Sigmoid colon (tissue), 7 donors: ENCODE data around the gene YLPM1. TPM values are rescaled to one million over a fixed set of nuclear protein-coding genes. Genes with fewer than 3 reads are reported as not detected.

Experiments used
- DNase-seq: peaks from one replicate; pipeline ENCODE4 v3.0.0-alpha.2; 2019
- H3K27ac ChIP-seq, 4 donors: fragments of 200-600 bp; sonication (generic); one replicate each; pipeline ENCODE4 v1.5.1; 2016 to 2019; ENCODE audit warnings: mild to moderate bottlenecking in 1 of 4
- H3K27me3 ChIP-seq, 3 donors: fragments of 200-600 bp; sonication (generic); one replicate each; pipeline ENCODE4 v1.5.1; 2019; ENCODE audit warnings: mild to moderate bottlenecking in 1 of 3
- H3K36me3 ChIP-seq, 4 donors: fragments of 200-600 bp; sonication (generic); one replicate each; pipeline ENCODE4 v1.5.1; 2016 to 2019
- H3K4me1 ChIP-seq, 4 donors: fragments of 200-600 bp; sonication (generic); one replicate each; pipeline ENCODE4 v1.5.1; 2017 to 2019
- H3K4me3 ChIP-seq, 4 donors: fragments of 200-600 bp; sonication (generic); one replicate each; pipeline ENCODE4 v1.5.1; 2017 to 2019; ENCODE audit warnings: mild to moderate bottlenecking in 2 of 4, moderate library complexity in 1 of 4
- H3K9me3 ChIP-seq, 4 donors: fragments of 200-600 bp in 3 of 4; sonication (generic) in 3 of 4; one replicate each; pipeline versions ENCODE4 v1.5.1 to v1.6.1; 2013 to 2019
- EP300 ChIP-seq, 4 donors: sonication (generic); formaldehyde crosslinking; IDR thresholded peaks; one replicate each; pipeline ENCODE4 v1.6.1; 2017; ENCODE audit warnings: antibody characterized with exemption in 4 of 4
- POLR2A ChIP-seq, 2 donors: fragments of 450-650 bp; IDR thresholded peaks; one replicate each; pipeline ENCODE4 v1.6.1; 2016; ENCODE audit warnings: antibody characterized with exemption in 2 of 2, mild to moderate bottlenecking in 2 of 2, moderate library complexity in 2 of 2
- POLR2AphosphoS5 ChIP-seq, 4 donors: sonication (generic); formaldehyde crosslinking; IDR thresholded peaks; one replicate each; pipeline ENCODE4 v1.6.1; 2017; ENCODE audit warnings: antibody characterized with exemption in 4 of 4
- WGBS, 2 donors: extraction: QIAGEN DNeasy Blood & Tissue Kit; methylation state at CpG; one replicate each; pipeline ENCODE4 v1.1.7; 2013; 5-methylcytosine and 5-hydroxymethylcytosine counted together
- intact Hi-C: fragments of 100-400 bp; cut with DNase I; formaldehyde crosslinking; loops from one replicate; pipeline ENCODE4 v1.15.1; 2023
- polyA plus RNA-seq, 3 donors: library from polyadenylated mRNA; stranded (reverse); fragments of 200-250 nt; gene quantifications; one replicate each; pipeline ENCODE4 v1.2.3, GENCODE V29; 2013
- total RNA-seq, 4 donors: library from RNA; depleted of rRNA; stranded (reverse); fragments of >200 nt; gene quantifications; one replicate each; pipeline ENCODE4 v1.1.0, GENCODE V29; 2016
- TF ChIP-seq, protein P1 (sequence below), 4 experiments: fragments of 450-650 bp in 3 of 4; fragments of 200-600 bp in 1 of 4; IDR thresholded peaks; one replicate each; pipeline ENCODE4 v1.5.1; 2016 to 2019; ENCODE audit warnings: antibody characterized with exemption in 4 of 4, mild to moderate bottlenecking in 3 of 4, moderate library complexity in 2 of 4
- donor health status: healthy with polysubstance abuse.
- donor health status: Bipolar disorder and iron deficiency.
- donor health status: healthy.

Gene YLPM1
- total and polyA plus RNA-seq, 7 donors, result 7.2 to 58.7 (median 40.3) TPM

DNA sequence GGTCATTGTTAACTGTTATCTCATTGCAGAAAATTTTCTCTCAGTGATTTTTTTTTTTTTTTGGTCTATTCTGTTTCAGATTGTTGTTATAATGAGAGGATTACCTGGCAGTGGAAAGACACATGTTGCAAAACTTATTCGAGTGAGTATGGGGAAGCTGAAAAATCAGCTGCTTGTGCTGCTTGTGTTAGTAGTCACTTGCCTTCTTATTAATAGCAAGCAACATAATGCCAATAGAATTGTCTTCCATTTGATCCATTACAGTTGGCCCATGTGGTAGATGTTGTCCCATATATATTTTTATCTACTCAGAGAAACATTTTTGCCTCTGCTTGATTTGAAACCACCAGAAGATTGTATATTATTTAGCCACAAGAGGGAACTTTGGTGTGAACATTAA lies 53.0 kb downstream of the YLPM1 start:
- no peaks in the 10 kb centered on the region for H3K9me3 ChIP-seq
- H3K36me3 ChIP-seq, result peaks cover 4 to 95% (median 41%) of the 10 kb centered on the region in 4 donors
- WGBS, 2 donors, result 84 to 98% methylated on average over 1 of the region's 1 CpG
- no peaks in the 10 kb centered on the region for H3K27me3 ChIP-seq
- DNase-seq, result no peak
- intact Hi-C loops, result no loop called here
- no peak overlapping the region for H3K27ac ChIP-seq
- no peak overlapping the region for H3K4me3 ChIP-seq
- TF ChIP-seq, protein P1, sequence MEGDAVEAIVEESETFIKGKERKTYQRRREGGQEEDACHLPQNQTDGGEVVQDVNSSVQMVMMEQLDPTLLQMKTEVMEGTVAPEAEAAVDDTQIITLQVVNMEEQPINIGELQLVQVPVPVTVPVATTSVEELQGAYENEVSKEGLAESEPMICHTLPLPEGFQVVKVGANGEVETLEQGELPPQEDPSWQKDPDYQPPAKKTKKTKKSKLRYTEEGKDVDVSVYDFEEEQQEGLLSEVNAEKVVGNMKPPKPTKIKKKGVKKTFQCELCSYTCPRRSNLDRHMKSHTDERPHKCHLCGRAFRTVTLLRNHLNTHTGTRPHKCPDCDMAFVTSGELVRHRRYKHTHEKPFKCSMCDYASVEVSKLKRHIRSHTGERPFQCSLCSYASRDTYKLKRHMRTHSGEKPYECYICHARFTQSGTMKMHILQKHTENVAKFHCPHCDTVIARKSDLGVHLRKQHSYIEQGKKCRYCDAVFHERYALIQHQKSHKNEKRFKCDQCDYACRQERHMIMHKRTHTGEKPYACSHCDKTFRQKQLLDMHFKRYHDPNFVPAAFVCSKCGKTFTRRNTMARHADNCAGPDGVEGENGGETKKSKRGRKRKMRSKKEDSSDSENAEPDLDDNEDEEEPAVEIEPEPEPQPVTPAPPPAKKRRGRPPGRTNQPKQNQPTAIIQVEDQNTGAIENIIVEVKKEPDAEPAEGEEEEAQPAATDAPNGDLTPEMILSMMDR (IDR thresholded peaks at IDR 0.05), result no peak
- no peak for TF ChIP-seq EP300 (IDR thresholded peaks at IDR 0.05)
- TF ChIP-seq POLR2AphosphoS5 (IDR thresholded peaks at IDR 0.05), result no peak
- TF ChIP-seq POLR2A (IDR thresholded peaks at IDR 0.05), result no peak
- H3K4me1 ChIP-seq, result no peaks in the 10 kb centered on the region

DNA sequence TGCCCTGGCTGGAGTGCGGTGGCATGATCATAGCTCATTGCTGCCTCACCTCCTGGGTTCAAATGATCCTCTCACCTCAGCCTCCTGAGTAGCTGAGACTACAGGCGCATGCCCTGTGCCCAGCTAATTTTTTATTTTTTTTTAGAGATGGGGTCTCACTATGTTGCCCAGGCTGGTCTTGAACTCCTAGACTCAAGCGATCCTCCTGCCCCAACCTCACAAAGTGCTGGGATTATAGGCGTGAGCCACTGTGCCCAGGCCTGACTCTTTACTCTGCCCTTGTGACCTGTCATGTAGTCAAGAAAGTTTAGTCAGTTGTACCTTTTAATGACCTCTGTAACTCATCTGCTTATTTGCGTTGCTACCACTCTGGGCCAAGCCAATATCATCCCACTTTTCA lies 57.2 kb downstream of the YLPM1 start:
- no peak overlapping the region for H3K27ac ChIP-seq
- no peak overlapping the region for H3K4me3 ChIP-seq
- no peak for DNase-seq
- no peaks in the 10 kb centered on the region for H3K9me3 ChIP-seq
- TF ChIP-seq POLR2A (IDR thresholded peaks at IDR 0.05), result no peak
- TF ChIP-seq, protein P1 (IDR thresholded peaks at IDR 0.05), result no peak
- peaks cover 17 to 90% (median 32%) of the 10 kb centered on the region in 4 donors for H3K36me3 ChIP-seq
- 97% methylated on average over 5 of the region's 5 CpGs for WGBS, 2 donors
- no peaks in the 10 kb centered on the region for H3K27me3 ChIP-seq
- no peaks in the 10 kb centered on the region for H3K4me1 ChIP-seq
- intact Hi-C loops, result no loop called here

DNA sequence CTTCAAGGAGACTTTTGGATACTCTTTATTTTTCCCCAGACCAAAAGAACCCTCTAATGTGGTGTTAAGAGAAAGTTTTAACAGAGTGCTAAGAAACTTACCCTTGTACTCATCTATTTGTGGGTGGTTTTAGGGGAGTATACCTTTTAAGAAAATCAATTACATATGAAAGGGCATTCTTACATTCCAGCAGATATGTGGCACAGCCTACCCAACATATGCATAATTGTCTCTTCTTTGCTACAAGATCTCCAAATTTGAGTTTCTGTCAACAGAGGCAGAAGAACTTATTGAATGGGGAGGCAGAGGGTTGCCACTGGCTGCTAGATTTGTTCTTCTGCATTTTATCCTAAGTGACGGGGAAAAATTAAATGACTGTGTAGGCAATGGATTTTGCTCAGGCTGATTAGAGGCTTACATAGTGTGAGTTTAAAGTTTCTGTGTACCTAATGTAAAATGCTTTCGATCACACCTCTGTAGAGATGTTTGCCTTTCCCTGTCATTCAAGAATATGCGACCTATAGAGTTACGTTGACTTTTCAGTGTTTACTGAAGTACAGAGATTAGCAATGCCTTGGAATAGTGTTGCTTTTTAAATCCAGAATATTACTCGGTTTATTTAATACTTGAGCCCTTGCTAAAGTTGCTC lies 58.3 kb downstream of the YLPM1 start:
- no peaks in the 10 kb centered on the region for H3K27me3 ChIP-seq
- H3K9me3 ChIP-seq, result no peaks in the 10 kb centered on the region
- no peak overlapping the region for H3K4me3 ChIP-seq
- no peak for DNase-seq
- no peak overlapping the region for H3K27ac ChIP-seq
- no peaks in the 10 kb centered on the region for H3K4me1 ChIP-seq
- TF ChIP-seq, protein P1 (IDR thresholded peaks at IDR 0.05), result no peak
- TF ChIP-seq POLR2A (IDR thresholded peaks at IDR 0.05) (no peak), POLR2AphosphoS5 (IDR thresholded peaks at IDR 0.05) (no peak), EP300 (IDR thresholded peaks at IDR 0.05) (no peak)
- peaks cover 17 to 82% (median 29%) of the 10 kb centered on the region in 4 donors for H3K36me3 ChIP-seq
- intact Hi-C loops, result no loop called here
- WGBS, 2 donors, result 45 to 84% methylated on average over 5 of the region's 5 CpGs

DNA sequence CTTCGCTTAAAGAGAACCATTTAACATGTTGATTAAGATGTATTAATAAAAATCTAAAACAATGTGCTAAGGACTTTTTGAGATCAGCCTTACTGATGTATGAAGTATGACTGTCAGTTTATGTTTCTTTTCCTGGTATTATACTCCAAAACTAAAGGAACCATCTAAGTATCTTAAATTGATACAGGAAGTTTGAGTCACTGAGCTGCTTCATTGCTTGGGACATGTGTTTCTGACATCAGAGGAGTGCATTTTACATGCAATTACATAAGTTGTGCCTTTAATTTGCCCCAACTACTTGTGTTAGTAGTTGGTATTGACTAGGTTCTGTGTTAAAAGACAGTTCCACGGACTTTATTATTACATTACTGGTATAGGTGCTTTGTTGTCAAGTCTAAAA lies 61.9 kb downstream of the YLPM1 start:
- Histone ChIP-seq H3K27me3 (no peaks in the 10 kb centered on the region), H3K36me3 (peaks cover 9 to 63% (median 15%) of the 10 kb centered on the region in 4 donors), H3K4me3 (no peak overlapping the region), H3K4me1 (peaks cover 0 to 7% (median 0%) of the 10 kb centered on the region in 4 donors), H3K27ac (no peak overlapping the region), H3K9me3 (no peaks in the 10 kb centered on the region)
- no peak for DNase-seq
- TF ChIP-seq POLR2AphosphoS5 (IDR thresholded peaks at IDR 0.05) (no peak), POLR2A (IDR thresholded peaks at IDR 0.05) (no peak), EP300 (IDR thresholded peaks at IDR 0.05) (no peak)
- TF ChIP-seq, protein P1 (IDR thresholded peaks at IDR 0.05), result no peak
- WGBS, 2 donors, result 94 to 96% methylated on average over 2 of the region's 2 CpGs
- intact Hi-C loops, result no loop called here

DNA sequence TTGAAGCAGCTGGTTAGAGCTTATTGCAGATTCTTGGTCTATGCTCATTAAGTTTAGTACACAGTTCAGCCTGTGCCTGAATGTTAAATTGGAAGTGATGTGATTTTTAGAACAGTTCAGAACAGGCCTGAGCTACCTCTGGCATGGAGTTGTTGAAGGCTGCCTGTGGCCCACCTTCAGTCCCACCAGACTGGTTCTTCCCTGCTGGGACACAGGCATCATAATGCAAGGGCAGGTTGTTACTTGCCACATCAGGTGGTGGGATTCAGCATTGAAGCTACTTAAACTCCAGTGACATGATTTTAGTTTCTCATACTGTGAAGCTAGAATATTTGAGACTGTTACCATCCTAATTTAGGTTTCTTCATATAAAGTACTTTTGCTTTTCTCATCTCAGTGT lies 63.5 kb downstream of the YLPM1 start:
- no peak for DNase-seq
- H3K4me1 ChIP-seq, result peaks cover 0 to 7% (median 0%) of the 10 kb centered on the region in 4 donors
- H3K36me3 ChIP-seq, result peaks cover 1 to 63% (median 12%) of the 10 kb centered on the region in 4 donors
- H3K27ac ChIP-seq, result no peak overlapping the region
- intact Hi-C loops, result no loop called here
- no peaks in the 10 kb centered on the region for H3K9me3 ChIP-seq
- H3K4me3 ChIP-seq, result no peak overlapping the region
- TF ChIP-seq, protein P1 (IDR thresholded peaks at IDR 0.05), result no peak
- TF ChIP-seq POLR2AphosphoS5 (IDR thresholded peaks at IDR 0.05) (no peak), EP300 (IDR thresholded peaks at IDR 0.05) (no peak), POLR2A (IDR thresholded peaks at IDR 0.05) (no peak)
- H3K27me3 ChIP-seq, result no peaks in the 10 kb centered on the region
